BE2C (cell line): ENCODE results near the gene FAM177A1.
"Not testable (repeated sequence)": the region's sequence is repeated elsewhere in the genome, so short reads cannot be mapped to it uniquely, and the experiment has no call there.

Experiments used
- DNase-seq: peaks from one replicate; pipeline ENCODE4 v3.0.0-alpha.2; 2020
- H3K27me3 ChIP-seq: fragments of 250-450 bp; sonication (Bioruptor Pico); 2 replicates; pipeline ENCODE4 v1.5.1; 2020; ENCODE audit warnings: mild to moderate bottlenecking
- H3K36me3 ChIP-seq: fragments of 250-450 bp; sonication (Bioruptor Pico); 2 replicates; pipeline ENCODE4 v1.5.1; 2020; ENCODE audit warnings: mild to moderate bottlenecking
- H3K4me1 ChIP-seq: fragments of 250-450 bp; sonication (Bioruptor Pico); 2 replicates; pipeline ENCODE4 v1.5.1; 2020
- H3K4me3 ChIP-seq: 2 replicates; pipeline ENCODE4 v1.5.1; 2011; ENCODE audit warnings: low read depth, low read length
- H3K9me3 ChIP-seq: fragments of 250-450 bp; sonication (Bioruptor Pico); 2 replicates; pipeline ENCODE4 v1.5.1; 2020
- TF ChIP-seq, protein P1 (sequence below): IDR thresholded peaks from 2 replicates; pipeline ENCODE4 v1.5.1; 2012; ENCODE audit warnings: mild to moderate bottlenecking, low read depth, low read length

Gene FAM177A1

DNA sequence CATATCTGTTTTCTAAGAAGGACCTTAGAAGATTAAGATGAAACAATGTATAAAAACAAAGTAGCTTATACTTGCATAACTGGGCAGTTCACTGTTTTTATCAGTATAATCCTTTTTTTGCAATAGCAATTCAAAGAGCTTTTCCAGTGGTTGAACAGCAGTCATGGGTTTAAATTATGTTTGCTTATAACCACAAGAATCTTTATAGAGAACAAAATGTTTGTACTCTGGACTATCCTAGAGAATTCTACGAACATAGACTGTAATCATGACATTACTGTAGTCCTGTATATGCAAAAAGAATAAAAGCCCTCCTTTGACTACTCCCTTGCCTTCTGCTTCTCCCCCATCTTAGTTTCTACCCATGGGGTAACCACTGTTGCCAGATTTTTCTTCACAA is 5.7 kb downstream of the FAM177A1 start:
- no peaks in the 10 kb centered on the region for H3K4me1 ChIP-seq
- no peak overlapping the region for H3K4me3 ChIP-seq
- no peak for DNase-seq
- no peaks in the 10 kb centered on the region for H3K9me3 ChIP-seq
- no peaks in the 10 kb centered on the region; the same call in 1 of the 2 replicates for H3K36me3 ChIP-seq
- TF ChIP-seq, protein P1, sequence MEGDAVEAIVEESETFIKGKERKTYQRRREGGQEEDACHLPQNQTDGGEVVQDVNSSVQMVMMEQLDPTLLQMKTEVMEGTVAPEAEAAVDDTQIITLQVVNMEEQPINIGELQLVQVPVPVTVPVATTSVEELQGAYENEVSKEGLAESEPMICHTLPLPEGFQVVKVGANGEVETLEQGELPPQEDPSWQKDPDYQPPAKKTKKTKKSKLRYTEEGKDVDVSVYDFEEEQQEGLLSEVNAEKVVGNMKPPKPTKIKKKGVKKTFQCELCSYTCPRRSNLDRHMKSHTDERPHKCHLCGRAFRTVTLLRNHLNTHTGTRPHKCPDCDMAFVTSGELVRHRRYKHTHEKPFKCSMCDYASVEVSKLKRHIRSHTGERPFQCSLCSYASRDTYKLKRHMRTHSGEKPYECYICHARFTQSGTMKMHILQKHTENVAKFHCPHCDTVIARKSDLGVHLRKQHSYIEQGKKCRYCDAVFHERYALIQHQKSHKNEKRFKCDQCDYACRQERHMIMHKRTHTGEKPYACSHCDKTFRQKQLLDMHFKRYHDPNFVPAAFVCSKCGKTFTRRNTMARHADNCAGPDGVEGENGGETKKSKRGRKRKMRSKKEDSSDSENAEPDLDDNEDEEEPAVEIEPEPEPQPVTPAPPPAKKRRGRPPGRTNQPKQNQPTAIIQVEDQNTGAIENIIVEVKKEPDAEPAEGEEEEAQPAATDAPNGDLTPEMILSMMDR = no peak
- H3K27me3 ChIP-seq = no peaks in the 10 kb centered on the region

DNA sequence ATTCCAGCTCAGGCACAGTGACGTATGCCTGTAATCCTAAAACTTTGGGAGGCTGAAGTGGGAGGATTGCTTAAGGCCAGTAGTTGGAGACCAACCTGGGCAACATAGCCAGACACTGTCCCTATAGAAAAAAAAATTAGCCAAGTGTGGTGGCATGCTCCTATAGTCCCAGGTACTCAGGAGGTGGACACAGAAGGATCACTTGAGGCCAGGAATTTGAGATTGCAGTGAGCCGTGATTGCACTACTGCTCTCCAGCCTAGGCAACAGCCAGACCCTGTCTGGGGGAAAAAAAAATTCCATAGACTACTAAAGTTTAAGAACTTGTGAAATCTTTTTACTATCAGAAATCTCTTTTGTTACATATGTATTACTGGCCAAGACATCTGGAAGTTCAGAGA is 6.6 kb downstream of the FAM177A1 start:
- H3K27me3 ChIP-seq = no peaks in the 10 kb centered on the region
- no peaks in the 10 kb centered on the region for H3K4me1 ChIP-seq
- no peaks in the 10 kb centered on the region; the same call in 1 of the 2 replicates for H3K36me3 ChIP-seq
- no peaks in the 10 kb centered on the region for H3K9me3 ChIP-seq
- no peak for DNase-seq
- TF ChIP-seq, protein P1 = no peak
- H3K4me3 ChIP-seq = no peak overlapping the region

DNA sequence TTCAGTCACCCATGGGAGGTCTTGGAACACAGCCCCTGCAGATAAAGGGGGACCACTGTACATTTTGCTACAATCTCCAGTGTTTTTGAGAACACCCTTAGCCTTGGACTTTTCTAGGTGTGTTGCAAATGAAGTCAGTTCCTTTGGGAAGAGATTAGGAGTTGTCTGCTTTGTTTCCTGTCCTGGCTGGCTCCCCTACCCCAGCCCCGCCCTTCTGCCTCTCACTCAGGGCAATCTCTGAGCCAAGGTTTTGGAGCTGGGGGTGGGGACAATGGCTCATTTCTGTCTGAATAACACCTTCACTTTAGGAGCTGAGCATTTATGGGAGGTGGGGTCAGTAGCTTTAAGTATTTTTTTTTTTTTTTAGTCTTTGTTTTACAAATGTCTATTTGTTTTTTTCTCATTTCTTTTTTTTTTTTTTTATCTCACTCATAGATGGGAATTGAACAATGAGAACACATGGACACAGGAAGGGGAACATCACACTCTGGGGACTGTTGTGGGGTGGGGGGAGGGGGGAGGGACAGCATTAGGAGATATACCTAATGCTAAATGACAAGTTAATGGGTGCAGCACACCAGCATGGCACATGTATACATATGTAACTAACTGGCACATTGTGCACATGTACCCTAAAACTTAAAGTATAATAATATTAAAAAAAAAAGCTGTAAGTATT is 15.2 kb downstream of the FAM177A1 start:
- H3K4me3 ChIP-seq, H3K9me3 ChIP-seq, DNase-seq, H3K27me3 ChIP-seq, H3K4me1 ChIP-seq, H3K36me3 ChIP-seq: not testable (repeated sequence)

DNA sequence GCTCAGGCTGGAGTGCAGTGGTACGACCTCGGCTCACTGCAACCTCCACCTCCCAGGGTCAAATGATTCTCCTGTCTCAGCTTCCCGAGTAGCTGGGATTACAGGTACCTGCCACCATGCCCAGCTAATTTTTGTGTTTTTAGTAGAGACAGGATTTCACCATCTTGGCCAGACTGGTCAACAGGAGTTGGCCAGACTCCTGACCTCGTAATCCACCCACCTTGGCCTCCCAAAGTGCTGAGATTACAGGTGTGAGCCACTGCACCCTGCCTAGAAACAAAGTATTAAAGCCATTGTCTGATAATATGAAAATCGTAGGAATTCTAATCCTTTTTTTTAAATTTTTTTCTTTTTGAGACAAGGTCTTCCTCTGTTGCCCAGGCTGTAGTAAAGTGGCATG is 19.7 kb downstream of the FAM177A1 start:
- H3K4me3 ChIP-seq, H3K4me1 ChIP-seq, DNase-seq, H3K36me3 ChIP-seq, H3K27me3 ChIP-seq, H3K9me3 ChIP-seq: not testable (repeated sequence)

DNA sequence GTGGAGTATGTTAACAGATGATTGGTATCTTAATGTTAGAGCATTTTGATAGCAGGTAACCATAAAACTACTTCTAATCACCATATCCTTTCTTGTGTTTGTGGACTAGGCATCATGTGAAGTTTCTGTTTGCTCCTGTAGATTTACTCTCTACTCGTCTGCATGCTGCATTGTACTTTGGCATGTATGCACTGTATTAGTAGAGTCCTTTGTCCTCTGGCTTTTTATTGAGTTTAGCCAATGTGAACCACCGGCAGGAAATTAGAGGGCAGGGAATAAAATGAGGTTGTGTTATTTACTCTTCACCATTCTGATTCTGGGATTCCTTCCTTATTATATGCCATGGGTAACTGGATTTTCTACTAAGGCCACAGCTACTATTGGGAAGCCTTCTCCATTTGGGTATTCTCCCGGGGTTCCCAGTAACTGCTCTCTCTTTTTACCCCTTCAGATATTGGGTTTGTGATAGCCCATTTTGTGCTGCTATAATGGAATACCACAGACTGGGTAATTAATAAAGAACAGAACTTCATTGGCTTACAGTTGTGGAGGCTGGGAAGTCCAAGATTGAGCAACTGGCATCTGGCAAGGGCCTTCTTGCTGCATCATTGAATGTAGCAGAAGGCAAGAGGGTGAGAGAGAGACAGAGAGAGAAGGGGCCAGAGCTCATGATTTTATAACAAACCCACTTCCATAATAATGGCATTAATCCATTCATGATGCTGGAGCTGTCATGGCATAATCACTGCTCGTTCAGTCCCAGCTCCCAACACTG is 22.4 kb downstream of the FAM177A1 start:
- H3K4me1 ChIP-seq = no peaks in the 10 kb centered on the region
- H3K4me3 ChIP-seq = no peak overlapping the region
- H3K36me3 ChIP-seq = no peaks in the 10 kb centered on the region; the same call in 1 of the 2 replicates
- TF ChIP-seq, protein P1 = no peak
- no peak for DNase-seq
- no peaks in the 10 kb centered on the region for H3K27me3 ChIP-seq
- H3K9me3 ChIP-seq = no peaks in the 10 kb centered on the region

DNA sequence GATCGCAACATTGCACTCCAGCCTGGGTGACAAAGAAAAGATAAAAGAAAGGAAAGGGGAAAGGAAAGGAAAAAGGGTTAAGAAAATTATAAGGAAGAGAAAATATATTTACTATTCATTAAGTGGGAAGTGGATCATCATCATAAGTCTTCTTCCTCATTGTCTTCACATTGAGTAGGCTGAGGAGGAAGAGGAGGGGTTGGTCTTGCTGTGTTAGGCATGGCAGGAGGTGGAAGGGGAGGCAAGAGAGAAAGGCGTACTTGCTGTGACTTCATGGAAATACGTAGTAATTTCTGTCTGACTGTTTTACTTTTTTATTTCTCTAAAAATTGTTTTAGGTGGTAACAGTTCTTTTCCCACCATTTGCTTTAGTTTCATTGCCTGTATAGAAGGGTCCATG is 26.2 kb downstream of the FAM177A1 start:
- H3K27me3 ChIP-seq = no peaks in the 10 kb centered on the region
- no peak overlapping the region for H3K4me3 ChIP-seq
- peaks cover 4% of the 10 kb centered on the region; the same call in 1 of the 2 replicates for H3K36me3 ChIP-seq
- H3K9me3 ChIP-seq = no peaks in the 10 kb centered on the region; the same call in 1 of the 2 replicates
- no peaks in the 10 kb centered on the region for H3K4me1 ChIP-seq
- TF ChIP-seq, protein P1 = no peak
- DNase-seq = no peak

DNA sequence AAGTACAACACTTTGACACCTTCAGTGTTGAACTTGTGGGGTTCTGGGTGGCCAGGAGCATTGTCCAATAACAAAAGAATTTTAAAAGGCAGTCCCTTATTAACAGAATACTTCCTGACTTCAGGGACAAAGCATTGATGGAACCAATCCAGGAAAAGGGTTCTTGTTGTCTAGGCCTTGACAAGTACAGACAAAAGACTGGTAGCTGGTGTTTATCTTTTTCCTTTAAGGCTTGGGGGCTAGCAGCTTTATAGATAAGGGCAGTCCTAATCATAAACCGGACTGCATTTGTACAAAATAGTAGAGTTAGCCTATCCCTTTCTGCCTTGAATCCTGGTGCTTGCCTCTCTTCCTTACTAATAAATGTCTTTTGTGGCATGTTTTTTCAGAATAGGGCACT is 27.4 kb downstream of the FAM177A1 start:
- Histone ChIP-seq H3K27me3 (no peaks in the 10 kb centered on the region), H3K9me3 (no peaks in the 10 kb centered on the region; the same call in 1 of the 2 replicates), H3K4me1 (no peaks in the 10 kb centered on the region), H3K36me3 (peaks cover 4% of the 10 kb centered on the region; the same call in 1 of the 2 replicates), H3K4me3 (no peak overlapping the region)
- DNase-seq = no peak
- TF ChIP-seq, protein P1 = no peak
